Mucosa of descending colon (tissue), 3 donors: ENCODE results near the gene MYO1H. TPM values are rescaled to one million over a fixed set of nuclear protein-coding genes. Genes with fewer than 3 reads are reported as not detected.

Experiments
- ATAC-seq: fragments of 200-7000 bp; cut with Tn5 transposase; one replicate; pipeline ENCODE4 v1.9.1; 2020; ENCODE audit warnings: mild to moderate bottlenecking, moderate library complexity
- DNase-seq, 3 donors: peaks; one replicate each; pipeline ENCODE4 v3.0.0-alpha.2; 2020
- H3K36me3 ChIP-seq: fragments of 200-600 bp; one replicate; pipeline ENCODE4 v1.8.0; 2021; ENCODE audit warnings: low read depth, mild to moderate bottlenecking
- H3K4me1 ChIP-seq: fragments of 200-600 bp; one replicate; pipeline ENCODE4 v1.8.0; 2021; ENCODE audit warnings: low read depth, mild to moderate bottlenecking
- H3K4me3 ChIP-seq: fragments of 200-600 bp; one replicate; pipeline ENCODE4 v1.8.0; 2021; ENCODE audit warnings: mild to moderate bottlenecking
- H3K9me3 ChIP-seq: fragments of 200-600 bp; one replicate; pipeline ENCODE4 v1.8.0; 2021; ENCODE audit warnings: mild to moderate bottlenecking
- intact Hi-C, 2 donors: fragments of 100-400 bp; cut with DNase I in 1 of 2; cut with micrococcal nuclease in 1 of 2; formaldehyde crosslinking; loops; one replicate each; pipeline versions ENCODE4 v1.11.0 to v1.11.1; 2022; cut with DNase I, micrococcal nuclease
- total RNA-seq, 3 donors: library from RNA; stranded (reverse); fragmentation: NEBNext Ultra II Directional in 2 of 3; extraction: Animal tissue kit (Norgen Biotek cat#: 25700) in 2 of 3; gene quantifications; one replicate each; pipeline versions ENCODE4 v1.2.1 to v1.2.4, GENCODE V29; 2021 to 2023
- TF ChIP-seq, protein P1 (sequence below): fragments of 200-600 bp; IDR thresholded peaks from one replicate; pipeline ENCODE4 v1.8.0; 2022; ENCODE audit warnings: antibody characterized with exemption, mild to moderate bottlenecking
- donor health status: DM: no; HTN: no; CAD: no; lungs with moderate emphysema.
- donor health status: DM: no; HTN: no; CAD: no.
- donor health status: DM: no; HTN: yes; CAD: no.

Gene MYO1H
- total RNA-seq, 3 donors from 2014 or later: 0.41 TPM; not detected in 2

DNA sequence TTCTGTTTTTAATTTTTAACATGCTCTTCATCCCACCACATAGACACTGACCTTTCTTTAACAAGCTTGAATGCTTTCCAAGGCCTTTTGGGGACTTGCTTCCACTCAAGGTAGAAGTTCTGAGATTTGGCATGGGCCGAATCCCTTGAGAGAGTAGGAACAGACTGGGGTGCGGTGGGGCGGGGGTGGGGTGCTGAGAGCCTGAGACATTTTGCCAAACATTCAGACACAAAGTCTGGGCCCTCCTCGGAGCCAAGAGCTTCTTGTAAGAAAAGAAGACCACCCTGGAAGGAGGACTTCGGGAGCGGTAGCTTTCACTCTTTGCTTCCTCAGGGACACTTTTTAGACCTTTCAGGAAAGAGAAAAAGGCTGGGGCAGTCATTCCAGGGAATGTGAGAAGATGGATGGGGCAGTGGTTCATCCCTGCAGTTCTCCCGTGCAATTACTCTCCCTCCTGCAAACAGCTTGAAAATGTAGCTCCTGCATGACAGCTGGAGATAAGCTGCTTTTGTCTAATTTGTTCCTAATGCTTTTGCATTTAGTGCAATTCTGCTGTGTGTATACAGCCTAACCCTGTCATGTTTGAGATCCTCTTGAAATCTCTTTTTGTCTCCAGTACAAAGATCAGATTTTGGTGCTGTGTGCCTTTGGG lies 16.3 kb upstream of the MYO1H start:
- Histone ChIP-seq H3K4me1 (no peaks in the 10 kb centered on the region), H3K36me3 (no peaks in the 10 kb centered on the region), H3K9me3 (no peaks in the 10 kb centered on the region), H3K4me3 (no peak overlapping the region)
- DNase-seq: no peak
- TF ChIP-seq, protein P1, sequence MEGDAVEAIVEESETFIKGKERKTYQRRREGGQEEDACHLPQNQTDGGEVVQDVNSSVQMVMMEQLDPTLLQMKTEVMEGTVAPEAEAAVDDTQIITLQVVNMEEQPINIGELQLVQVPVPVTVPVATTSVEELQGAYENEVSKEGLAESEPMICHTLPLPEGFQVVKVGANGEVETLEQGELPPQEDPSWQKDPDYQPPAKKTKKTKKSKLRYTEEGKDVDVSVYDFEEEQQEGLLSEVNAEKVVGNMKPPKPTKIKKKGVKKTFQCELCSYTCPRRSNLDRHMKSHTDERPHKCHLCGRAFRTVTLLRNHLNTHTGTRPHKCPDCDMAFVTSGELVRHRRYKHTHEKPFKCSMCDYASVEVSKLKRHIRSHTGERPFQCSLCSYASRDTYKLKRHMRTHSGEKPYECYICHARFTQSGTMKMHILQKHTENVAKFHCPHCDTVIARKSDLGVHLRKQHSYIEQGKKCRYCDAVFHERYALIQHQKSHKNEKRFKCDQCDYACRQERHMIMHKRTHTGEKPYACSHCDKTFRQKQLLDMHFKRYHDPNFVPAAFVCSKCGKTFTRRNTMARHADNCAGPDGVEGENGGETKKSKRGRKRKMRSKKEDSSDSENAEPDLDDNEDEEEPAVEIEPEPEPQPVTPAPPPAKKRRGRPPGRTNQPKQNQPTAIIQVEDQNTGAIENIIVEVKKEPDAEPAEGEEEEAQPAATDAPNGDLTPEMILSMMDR: no peak
- ATAC-seq: no peak
- intact Hi-C loops: no loop called here

DNA sequence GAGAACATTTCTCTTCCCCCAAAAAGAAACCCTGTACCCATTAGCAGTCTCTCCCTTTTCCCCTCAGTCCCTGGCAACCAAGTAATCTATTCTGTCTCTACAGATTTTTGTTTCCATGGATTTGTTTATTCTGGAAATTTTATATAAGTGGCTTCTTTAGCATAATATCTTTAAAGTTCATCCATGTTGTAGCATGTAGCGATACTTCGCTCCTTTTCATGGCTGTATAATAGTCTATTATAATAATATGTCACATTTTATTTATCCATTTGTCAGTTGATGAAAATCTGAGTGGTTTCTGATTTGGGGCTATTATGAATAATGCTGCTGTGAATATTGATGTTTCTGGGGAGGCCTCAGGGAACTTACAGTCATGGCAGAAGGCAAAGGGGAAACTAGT lies 12.8 kb upstream of the MYO1H start:
- ATAC-seq (no peak), DNase-seq (no peak)
- no peaks in the 10 kb centered on the region for H3K36me3 ChIP-seq
- H3K9me3 ChIP-seq: no peaks in the 10 kb centered on the region
- TF ChIP-seq, protein P1: no peak
- no peak overlapping the region for H3K4me3 ChIP-seq
- intact Hi-C loops: no loop called here
- no peaks in the 10 kb centered on the region for H3K4me1 ChIP-seq

DNA sequence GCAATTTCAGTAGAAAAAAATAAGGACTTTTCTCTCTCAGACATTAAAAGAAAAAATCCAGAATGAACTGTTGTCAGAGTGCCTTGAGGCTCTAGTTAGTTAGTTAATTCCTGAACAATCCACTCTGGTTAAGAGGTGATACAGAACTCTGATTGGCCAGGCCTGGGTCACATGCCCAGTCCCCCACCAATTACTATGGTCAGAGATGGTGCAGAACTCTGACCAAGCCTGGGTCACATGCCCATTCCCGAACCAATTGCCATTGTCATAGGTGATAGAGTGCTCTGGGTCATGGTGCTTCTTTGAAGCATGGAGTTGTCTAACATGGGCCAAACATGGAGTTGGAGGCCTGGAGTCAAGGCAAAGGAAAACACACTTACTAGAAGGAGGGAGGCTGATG lies 11.1 kb upstream of the MYO1H start:
- TF ChIP-seq, protein P1: no peak
- intact Hi-C loops: no loop called here
- Histone ChIP-seq H3K4me1 (no peaks in the 10 kb centered on the region), H3K9me3 (no peaks in the 10 kb centered on the region), H3K36me3 (no peaks in the 10 kb centered on the region), H3K4me3 (no peak overlapping the region)
- no peak for ATAC-seq
- no peak for DNase-seq

DNA sequence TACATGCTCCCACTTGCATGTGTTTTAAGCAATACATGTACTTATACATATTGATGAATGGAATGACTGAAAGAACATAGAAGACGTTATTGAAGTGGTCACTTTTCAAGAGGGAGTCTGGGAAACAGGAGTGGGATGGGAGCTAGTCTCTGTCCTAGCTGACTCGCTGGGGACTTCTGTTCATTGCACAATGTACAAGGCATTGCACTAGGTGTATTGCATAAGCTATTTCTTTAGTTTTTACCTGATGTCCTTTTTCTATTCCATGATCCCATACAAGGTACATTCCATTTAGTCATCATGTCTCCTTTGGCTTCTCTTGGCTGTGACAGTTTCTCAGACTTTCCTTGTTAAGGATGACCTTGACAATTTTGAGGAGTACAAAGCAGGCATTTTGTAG lies 4.0 kb upstream of the MYO1H start:
- no peak overlapping the region for H3K4me3 ChIP-seq
- ATAC-seq (no peak), DNase-seq (no peak)
- intact Hi-C loops: no loop called here
- H3K4me1 ChIP-seq: no peaks in the 10 kb centered on the region
- TF ChIP-seq, protein P1: no peak
- H3K9me3 ChIP-seq: no peaks in the 10 kb centered on the region
- H3K36me3 ChIP-seq: no peaks in the 10 kb centered on the region

DNA sequence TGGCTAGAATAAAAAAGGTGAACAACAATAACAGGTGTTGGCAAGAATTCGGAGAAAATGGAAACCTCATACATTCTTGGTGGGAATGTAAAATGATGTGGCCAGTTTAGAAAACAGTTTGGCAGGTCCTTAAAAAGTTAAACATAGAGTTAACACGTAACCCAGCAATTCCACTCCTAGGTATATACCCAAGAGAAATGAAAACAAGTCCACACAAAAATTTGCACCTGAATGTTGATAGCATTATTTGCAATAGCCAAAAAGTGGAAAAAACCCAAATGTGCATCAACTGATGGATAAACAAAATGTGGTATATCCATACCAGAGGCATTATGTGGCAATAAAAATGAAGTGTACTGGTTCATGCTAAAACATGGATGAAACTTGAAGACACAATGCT lies 2.3 kb upstream of the MYO1H start:
- intact Hi-C loops: no loop called here
- ATAC-seq: no peak

More for the DNA sequence above, 2.3 kb upstream of the MYO1H start:
- H3K36me3 ChIP-seq: no peaks in the 10 kb centered on the region
- no peaks in the 10 kb centered on the region for H3K9me3 ChIP-seq
- TF ChIP-seq, protein P1: no peak
- DNase-seq: no peak
- H3K4me3 ChIP-seq: no peak overlapping the region
- H3K4me1 ChIP-seq: no peaks in the 10 kb centered on the region
